WI38 (cell line): ENCODE data around the gene TANGO2.

Experiments used
- H3K4me3 ChIP-seq: 2 replicates; pipeline ENCODE4 v1.5.1; 2011; ENCODE audit warnings: low read depth, mild to moderate bottlenecking, control low read depth, low read length
- CTCF ChIP-seq: IDR thresholded peaks from 2 replicates; pipeline ENCODE4 v1.5.1; 2012; ENCODE audit warnings: low read depth, mild to moderate bottlenecking, control low read depth, low read length

The TANGO2 gene

GRCh38 chr22:20011993-20012740 is 8.7 kb upstream of the TANGO2 start:
- H3K4me3 ChIP-seq = no peak overlapping the region
- no peak for TF ChIP-seq CTCF

GRCh38 chr22:20012741-20013331 is 8.1 kb upstream of the TANGO2 start:
- no peak overlapping the region for H3K4me3 ChIP-seq
- TF ChIP-seq CTCF = no peak

- TF ChIP-seq CTCF = peak; percentile 86
- no peak overlapping the region for H3K4me3 ChIP-seq
Observed at GRCh38 chr22:20013382-20013871, 7.5 kb upstream of the TANGO2 start.

GRCh38 chr22:20014526-20015186 is 6.3 kb upstream of the TANGO2 start:
- no peak overlapping the region for H3K4me3 ChIP-seq
- no peak for TF ChIP-seq CTCF

GRCh38 chr22:20015187-20015625 is 5.7 kb upstream of the TANGO2 start:
- no peak overlapping the region for H3K4me3 ChIP-seq
- TF ChIP-seq CTCF = no peak

GRCh38 chr22:20015971-20016733 is 4.8 kb upstream of the TANGO2 start:
- H3K4me3 ChIP-seq = peak overlapping the region; percentile 60
- no peak for TF ChIP-seq CTCF
